ENCODE data around the gene TXNRD1.
"Not testable (repeated sequence)": the region's sequence is repeated elsewhere in the genome, so short reads cannot be mapped to it uniquely, and the experiment has no call there.

The TXNRD1 gene

DNA sequence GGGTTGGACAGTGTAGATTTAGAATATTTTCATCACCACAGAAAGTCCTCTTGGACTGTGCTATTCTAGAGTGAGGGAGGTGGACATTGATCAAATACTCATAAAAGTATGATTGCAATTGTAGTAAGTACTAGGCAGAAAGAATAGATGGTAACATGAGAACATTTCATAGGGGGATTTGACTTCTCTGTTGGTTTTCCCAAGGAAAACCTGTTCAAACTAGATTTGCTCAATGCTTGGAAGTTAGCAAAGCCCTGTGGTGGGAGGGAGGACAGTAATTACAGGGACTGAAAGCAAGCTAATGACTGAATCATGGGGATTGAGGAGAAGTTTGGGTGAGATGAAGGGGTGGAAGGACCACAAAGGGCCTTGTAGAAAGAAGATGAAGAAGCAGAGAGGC, 63.6 kb downstream of the TXNRD1 start:
- DNase-seq (ENCODE audit: low read depth in 2 of 3, low spot score in 1 of 3): no peak

DNA sequence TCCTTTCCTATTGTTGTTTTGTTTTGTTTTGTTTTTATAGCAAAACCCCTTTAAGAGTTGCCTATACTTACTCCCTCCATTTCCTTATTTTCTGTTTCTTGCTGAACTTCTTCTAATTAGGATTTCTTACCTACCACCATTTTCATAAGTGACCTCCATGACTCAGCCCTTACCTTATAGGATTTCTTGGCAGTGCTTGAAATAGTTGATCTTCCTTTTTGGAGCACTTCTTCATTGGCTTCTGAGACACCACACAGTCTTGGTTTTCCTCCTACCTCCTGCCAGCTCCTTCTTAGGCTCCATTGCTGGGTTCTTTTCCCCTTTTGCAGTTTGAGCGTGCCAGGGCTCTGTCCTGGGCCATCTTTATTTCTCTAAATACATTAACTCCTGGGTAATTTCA, 64.5 kb downstream of the TXNRD1 start:
- DNase-seq (ENCODE audit: low read depth in 2 of 3, low spot score in 1 of 3): no peak

DNA sequence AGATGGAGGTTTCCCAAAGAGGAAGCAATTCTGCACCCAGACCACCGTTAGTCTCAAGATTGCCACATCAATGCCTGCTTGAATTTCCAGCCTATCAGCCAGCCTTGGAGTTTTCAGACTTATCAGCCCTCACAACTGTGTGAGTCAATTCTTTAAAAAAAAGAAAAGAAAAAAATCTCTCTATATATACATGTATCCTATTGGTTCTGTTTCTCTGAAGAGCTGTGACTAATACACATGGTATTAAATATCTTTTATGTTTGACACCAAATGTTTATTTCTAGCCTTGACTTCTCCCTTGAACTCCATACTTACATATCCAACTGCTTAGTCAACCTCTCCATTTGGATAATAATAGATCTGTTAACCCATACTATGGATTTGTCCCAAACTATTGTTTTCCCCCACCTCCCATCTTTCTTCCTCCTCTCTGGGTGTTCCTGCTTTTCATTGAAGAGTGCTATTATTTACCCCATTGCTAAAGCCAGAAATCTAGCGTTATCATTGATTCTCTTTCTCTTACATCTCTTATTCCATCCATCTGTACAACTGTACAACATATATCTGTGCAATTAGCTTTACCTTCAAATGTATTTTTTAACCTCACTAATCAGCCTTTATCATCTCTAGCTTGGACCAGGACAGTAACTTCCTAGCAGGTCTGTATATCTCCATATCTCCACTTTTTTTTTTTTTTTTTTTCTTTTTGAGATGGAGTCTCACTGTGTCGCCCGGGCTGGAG, 65.3 kb downstream of the TXNRD1 start:
- no peak for DNase-seq (ENCODE audit: low read depth in 2 of 3, low spot score in 1 of 3)

DNA sequence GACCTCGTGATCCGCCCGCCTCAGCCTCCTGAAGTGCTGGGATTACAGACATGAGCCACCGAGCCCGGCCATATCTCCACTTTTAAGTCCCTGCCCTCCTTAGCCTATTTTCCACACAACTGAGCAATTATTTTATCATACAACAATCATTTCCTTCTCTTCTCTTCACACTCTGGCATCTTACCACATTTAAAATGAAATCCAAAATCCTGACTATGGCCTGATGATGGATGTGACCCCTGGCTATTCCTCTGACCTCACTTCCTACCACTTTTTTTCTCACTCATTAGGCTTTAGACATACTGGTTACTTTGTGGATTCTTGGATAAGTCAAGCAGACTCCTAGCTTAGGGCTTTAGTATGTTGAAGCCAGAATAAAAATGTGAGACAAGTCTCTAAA, 66.1 kb downstream of the TXNRD1 start:
- no peak for DNase-seq (ENCODE audit: low read depth in 2 of 3, low spot score in 1 of 3)

DNA sequence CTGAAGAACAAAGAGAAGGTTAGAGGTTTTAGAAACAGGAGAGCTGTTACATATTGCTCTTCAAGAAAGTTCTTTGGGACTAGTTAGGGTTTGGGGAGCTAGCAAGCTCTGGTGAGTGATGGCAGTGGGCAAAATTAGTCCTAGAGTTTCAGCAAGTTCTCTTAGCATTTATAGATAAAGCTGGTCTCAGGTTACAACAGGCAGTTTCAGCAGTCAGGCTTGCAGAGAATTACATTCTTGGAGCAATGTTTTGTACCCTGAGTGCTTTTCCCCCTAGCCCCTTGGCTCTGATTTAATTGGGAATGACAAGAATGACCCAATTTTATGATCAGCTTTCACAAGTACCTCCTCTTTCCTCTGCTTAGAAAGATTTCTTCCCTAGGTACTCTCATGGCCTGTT, 66.5 kb downstream of the TXNRD1 start:
- no peak for DNase-seq (ENCODE audit: low read depth in 2 of 3, low spot score in 1 of 3)

DNA sequence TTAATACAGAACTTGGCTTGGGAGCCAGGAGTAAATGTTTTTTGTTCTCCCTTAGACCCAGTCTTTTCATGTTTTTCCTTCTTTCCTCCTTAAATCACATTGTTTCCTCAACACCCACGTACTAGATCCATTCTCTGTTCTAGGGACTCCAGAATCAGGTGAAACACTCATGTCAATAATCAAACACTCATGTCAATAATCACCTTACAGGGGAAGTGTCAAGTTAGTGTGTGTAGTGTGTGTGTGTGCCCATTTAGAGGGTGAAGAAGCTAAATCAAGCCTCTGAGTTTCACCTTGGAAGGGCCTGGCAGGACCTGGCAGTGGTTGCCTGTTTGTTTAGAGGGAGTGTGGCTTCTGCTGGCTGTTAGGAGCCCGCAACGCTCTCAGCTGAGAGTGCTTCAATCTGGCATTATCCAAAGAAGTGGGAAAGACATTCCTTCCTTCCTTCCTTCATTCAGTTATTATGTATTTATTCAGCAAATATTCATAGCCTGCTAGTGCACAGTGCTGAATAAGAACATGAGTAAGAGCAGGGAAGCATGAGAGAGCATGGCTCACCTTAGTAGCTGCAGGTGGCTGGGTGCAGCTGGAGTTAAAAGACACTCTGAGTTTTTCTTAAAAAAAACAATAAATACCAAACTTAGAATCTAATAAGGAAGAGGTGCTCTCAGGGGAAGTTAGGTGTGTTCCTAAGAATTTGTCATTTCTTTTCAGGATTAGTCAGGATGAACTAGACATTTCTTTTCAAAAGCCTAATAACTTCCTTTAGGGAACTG, 70.3 kb downstream of the TXNRD1 start:
- no peak for DNase-seq (ENCODE audit: low read depth in 2 of 3, low spot score in 1 of 3)

DNA sequence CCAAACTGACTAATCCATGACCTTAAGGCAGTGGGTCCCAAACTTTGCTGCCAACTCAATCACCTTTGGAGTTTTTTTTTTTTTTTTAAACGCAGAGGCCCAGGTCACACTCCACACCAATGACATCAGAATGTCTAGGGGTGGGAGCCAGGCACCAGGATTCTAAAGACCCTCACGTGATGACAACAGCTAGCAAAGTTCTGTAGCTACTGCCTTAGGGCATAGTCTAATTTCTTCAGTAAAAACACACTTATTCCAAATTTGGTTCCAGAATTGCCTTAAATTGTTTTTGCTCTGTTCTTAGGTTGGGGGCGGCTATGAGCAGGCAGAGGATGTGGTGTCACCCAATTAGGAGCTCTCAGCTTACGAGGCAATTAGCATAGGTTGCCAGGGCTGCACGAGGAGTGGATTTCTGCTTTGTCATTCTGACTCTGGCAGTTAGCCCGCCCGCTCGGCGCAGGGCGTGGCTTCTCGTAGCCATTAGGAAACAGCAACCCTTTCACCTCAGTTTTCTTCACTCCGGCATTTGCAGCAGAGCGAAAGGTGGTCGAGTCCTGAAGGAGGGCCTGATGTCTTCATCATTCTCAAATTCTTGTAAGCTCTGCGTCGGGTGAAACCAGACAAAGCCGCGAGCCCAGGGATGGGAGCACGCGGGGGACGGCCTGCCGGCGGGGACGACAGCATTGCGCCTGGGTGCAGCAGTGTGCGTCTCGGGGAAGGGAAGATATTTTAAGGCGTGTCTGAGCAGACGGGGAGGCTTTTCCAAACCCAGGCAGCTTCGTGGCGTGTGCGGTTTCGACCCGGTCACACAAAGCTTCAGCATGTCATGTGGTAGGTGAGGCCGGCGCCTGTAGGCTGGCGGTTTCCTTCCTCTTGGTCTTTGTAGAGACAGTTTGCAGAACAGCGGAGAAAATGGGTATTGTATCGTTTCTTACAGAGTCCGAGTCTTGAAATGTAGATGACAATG, 71.2 kb downstream of the TXNRD1 start:
- peak; percentile 76 to 88 (median 83) for DNase-seq (ENCODE audit: low read depth in 2 of 3, low spot score in 1 of 3)

DNA sequence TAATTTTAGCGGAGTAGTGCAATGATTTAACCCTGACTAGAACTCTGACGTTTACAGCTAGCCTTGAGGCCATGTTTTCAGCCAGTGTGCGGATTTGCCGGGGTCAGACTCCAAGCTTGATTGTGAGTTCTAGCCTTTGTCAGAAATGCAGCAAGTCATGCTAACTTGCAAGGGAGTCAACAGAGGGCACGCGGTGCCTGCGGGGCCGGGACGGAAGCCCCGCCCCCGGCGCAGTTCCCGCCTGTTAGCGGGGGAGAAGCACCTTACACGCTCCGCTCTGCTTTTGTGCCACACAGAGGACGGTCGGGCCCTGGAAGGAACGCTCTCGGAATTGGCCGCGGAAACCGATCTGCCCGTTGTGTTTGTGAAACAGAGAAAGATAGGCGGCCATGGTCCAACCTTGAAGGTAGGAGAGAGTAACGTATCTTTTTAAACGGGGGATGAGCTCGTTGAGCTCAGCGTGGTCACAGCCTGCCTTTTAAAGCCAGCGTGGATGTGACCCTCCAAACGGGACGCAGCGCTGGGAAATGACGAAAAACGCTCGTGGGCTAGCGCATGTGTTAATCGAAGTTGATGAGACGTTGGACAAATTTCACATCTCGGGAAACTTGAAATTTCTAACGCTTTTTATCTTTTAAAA, 73.2 kb downstream of the TXNRD1 start:
- DNase-seq (ENCODE audit: low read depth in 2 of 3, low spot score in 1 of 3): peak; percentile 71 to 83 (median 80)

DNA sequence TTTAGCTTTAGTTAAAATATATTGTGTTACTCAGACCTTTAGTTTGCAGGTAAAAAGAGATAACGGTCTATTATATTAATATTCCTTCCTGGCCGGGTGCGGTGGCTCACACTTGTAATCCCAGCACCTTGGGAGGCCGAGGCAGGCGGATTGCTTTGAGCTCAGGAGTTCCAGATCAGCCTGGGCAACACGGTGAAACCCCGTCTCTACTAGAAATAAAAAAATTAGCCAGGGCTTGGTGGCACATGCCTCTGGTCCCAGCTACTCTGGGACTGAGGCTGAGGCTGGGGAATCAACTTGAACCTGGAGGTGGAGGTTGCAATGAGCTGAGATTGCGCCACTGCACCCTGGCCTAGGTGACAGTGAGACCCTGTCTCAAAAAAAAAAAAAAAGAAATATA, 74.7 kb downstream of the TXNRD1 start:
- no peak for DNase-seq (ENCODE audit: low read depth in 2 of 3, low spot score in 1 of 3)

DNA sequence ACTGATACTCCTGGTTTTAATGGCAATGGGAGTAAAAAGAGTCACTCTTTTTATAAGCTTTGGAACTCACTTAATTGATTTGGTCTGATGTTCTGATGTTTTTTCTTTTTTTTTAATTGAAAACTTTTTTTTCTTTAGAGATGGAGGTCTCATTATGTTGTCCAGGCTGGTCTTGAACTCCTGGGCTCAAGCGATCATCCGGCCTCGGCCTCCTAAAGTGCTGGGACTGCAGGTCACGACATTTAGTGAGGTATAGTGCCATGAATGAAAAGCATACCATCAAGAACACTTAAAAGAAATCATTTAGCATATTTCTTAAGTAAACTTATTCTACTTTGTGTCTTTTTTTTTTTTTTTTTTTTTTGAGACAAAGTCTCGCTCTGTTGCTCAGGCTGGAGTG, 75.3 kb downstream of the TXNRD1 start:
- DNase-seq (ENCODE audit: low read depth in 2 of 3, low spot score in 1 of 3): no peak

DNA sequence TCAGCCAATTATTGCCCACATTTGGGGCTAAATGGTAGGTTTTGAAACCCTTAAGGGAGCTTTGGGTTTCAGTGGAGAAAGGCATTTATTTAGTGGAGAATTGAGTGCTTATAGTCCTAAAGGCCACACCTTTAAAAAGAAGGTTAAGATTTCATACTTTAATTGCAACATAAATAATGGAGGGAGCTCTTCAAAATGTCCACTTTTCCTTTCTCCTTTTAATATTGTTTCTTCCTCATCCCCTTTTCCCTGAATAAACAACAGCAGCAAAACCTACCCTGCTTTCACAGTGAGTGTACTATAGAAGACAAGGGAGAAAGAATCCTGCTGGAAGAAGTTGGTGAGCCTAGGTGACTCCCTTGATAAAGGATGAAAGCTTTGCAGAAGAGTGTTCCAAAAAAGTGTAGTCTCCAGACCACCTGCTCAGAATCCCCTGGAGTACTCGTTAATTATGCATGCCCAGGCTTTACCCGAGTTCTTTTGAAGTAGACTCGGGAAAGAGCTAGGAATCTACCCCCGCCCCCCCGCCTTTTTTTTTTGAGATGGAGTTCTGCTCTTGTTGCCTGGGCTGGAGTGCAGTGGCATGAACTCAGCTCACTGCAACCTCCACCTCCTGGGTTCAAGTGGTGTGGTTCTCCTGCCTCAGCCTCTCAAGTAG, 76.4 kb downstream of the TXNRD1 start:
- no peak for DNase-seq (ENCODE audit: low read depth in 2 of 3, low spot score in 1 of 3)

DNA sequence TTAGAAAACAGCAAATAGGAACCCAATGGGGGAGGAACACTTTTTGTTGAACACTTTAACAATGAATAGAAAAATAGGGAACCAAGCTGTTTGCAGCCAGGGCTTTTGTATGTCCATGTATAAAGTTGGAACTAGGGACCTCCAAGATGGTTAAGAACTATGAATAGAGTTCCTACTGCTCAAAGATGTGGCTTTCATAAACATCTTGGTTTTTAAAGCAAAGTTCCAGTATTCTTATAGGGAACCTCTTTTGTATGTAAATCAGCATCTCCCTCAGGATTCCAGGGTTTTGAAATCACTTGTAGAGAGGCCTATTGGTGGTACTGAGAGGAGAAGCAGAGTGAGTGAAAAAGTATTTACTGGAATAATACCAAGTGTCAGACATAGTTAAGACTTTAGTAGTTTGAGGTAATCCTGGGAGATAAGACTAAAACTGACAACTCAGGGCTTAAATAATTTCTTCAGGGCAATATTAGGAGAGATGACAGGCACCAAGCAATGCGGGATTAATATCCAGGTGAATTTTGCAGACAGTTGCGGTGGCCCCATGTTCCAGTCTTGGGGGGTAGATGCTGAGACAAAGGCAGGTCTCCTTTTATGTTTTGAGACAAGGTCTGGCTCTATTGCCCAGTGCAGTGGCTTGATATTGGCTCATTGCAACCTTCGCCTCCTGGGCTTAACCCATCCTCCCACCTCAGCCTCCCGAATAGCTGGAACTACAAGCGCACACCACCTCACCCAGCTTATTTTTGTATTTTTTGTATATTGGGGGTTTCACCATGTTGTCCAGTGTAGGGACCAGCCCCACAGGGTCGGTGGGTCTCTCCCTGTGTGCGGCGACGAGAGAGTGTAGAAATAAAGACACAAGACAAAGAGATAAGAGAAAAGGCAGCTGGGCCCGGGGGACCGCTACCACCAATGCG, 77.6 kb downstream of the TXNRD1 start:
- DNase-seq (ENCODE audit: low read depth in 2 of 3, low spot score in 1 of 3): no peak

DNA sequence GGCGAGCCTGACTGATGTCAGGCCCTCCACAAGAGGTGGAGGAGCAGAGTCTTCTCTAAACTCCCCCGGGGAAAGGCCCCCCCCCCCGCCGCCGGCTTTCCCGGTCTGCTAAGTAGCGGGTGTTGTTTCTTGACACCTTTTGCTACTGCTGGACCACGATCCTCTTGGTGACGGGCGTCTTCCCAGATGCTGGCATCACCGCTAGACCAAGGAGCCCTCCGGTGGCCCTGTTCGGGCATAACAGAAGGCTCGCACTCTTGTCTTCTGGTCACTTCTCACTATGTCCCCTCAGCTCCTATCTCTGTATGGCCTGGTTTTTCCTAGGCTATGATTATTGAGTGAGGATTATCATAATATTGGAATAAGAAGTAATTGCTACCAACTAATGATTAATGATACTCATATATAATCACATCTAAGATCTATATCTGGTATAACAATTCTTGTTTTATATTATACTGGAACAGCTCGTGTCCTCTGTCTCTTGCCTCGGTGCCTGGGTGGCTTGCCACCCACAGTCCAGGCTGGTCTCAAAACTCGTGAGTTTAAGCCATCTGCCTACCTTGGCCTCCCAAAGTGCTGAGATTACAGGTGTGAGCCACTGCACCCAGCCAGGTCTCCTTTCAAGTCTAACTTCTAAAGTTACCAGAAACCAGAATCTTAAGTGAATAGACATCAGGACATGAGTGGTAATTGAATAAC, 78.7 kb downstream of the TXNRD1 start:
- not testable (repeated sequence) for DNase-seq (ENCODE audit: low read depth in 2 of 3, low spot score in 1 of 3)

DNA sequence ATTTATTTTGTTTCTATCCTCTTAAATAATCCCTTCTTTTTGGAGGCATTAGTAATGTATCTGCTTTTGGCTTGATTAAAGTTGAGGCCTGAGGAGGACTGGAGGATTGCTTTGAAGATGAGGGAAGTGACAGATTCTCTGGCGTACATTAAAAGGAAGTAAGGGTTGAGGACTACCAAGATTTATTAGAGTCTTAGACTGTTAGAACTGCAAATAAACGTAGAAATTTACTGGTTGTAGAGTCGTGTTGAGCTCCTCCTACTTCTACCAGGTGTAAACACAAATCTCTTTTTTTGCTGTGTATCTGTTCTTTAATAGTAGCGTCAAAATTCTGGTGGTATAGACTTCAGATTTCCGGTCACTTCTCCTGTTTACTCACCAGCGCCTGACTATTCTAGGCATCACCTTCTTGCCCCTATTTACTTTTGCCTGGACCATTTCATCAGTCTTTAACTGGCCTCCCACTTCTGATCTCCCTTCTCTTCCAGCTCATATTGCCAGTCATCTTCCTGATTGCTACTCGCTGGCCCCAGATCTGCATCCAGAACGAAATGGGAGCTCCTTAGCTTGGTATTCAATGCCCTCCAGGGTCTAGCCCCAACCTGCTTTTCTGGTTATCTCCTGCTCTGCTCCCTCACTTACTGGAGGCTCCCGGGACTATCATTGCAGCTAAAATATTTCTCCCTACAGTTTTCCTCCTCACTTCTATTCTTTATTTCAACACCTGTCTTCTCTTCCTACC, 79.5 kb downstream of the TXNRD1 start:
- no peak for DNase-seq (ENCODE audit: low read depth in 2 of 3, low spot score in 1 of 3)

DNA sequence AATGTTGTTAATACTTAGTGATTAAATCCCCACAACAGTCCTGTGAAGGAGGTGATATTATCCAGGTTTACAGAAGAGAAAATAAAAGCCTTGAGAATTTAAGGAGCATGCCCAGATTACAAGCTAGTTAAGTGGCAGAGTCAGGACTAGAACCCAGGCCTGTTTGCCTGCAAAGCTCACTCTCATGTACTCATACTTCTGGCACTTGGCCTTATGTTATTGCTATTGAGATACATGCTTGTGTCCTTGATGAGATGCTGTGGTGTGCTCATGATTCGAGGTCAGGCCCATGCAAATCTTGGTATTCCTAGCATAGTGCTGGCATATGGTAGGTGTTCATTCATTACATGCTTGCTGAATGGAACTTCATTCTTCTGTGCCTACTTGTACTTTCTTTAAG, 80.4 kb downstream of the TXNRD1 start:
- no peak for DNase-seq (ENCODE audit: low read depth in 2 of 3, low spot score in 1 of 3)

DNA sequence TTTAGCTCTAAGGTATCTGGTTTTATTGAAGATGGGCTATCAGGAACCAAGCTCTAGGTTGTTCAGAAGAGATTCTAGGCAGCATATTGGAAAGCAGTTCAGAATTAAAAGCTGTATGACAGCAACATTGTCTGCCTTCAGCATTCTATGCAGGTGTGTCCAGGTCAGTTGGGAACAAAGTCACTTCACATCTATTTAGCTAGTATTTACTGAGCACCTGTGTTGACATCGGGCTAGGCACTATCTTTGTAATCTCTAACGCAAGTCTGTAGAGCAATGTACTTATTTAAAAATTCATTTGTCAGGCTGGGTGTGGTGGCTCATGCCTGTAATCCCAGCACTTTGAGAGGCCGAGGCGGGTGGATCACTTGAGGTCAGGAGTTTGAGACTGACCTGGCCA, 81.1 kb downstream of the TXNRD1 start:
- DNase-seq (ENCODE audit: low read depth in 2 of 3, low spot score in 1 of 3): no peak

DNA sequence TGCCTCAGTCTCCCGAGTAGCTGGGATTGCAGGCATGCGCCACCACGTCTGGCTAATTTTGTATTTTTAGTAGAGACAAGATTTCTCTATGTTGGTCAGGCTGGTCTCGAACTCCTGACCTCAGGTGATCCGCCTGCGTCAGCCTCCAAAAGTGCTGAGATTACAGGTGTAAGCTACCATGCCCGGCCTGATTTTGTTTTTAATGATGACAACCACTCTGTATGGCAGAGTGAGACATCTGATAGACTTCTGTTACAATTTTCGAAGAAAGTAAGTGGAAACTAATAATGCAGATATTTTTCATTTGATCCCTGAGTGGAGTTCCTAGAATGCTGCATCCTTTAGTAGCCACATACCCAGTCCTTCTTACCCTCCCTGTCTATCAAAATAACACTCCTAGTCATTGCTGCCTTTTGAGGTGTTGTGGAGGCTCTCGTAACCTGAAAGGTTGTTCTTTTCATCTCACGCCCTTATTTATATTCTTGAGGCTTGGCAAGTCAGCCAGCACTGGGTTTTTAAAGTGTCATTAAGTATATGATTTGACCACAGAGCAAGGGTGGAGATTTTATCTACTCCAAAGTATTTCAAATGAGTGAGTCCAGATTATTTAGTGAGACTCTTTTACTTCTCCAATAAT, 82.0 kb downstream of the TXNRD1 start:
- no peak for DNase-seq (ENCODE audit: low read depth in 2 of 3, low spot score in 1 of 3)
